ENCODE measurements around the gene PTPRD.
A peak's percentile ranks its signal among the peaks of the same experiment; 100 is the strongest.

PTPRD gene

DNA sequence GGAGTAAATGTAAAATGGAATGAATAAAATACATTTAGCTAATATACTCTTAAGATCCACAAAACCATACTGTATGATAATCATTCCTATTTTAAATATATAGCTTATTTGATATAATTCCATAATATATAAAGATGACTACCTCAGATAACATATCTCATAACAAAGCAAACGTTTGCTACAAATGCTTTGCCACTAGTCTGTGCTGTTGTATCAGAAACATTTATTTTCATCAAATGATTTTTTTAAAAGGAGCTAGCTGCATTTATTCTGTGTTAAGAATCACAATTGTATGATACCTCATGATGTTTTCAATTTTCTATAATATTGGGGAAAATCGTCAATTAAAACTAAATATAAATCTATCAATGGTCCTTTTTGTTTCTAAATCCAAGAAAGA lies 567.2 kb downstream of the PTPRD start:
- DNase-seq = no peak

GRCh38 chr9:10041726-10042229 lies 571.0 kb downstream of the PTPRD start:
- no peak for DNase-seq

GRCh38 chr9:10036095-10036494 lies 576.7 kb downstream of the PTPRD start:
- DNase-seq = no peak

DNA sequence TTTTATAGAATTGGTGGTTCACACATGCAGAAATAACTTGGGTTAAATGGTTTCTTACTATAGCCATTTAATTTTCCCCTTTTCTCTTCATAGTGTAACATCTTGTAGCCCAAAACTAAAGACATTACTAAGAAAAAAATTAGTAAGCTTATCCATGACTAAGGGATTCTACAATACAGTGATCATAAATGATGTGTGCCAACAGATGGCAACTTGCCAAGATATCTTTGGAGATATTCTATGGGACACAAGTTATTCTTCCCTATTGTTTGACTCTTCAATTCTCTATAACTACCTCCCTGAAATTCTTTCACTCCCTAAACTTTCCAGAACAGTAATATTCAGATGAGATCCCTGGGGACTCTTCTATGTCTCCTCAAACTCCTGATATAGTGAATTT lies 580.6 kb downstream of the PTPRD start:
- no peak for DNase-seq

- no peak for DNase-seq
Measured at GRCh38 chr9:10026443-10026984, 586.3 kb downstream of the PTPRD start.

DNA sequence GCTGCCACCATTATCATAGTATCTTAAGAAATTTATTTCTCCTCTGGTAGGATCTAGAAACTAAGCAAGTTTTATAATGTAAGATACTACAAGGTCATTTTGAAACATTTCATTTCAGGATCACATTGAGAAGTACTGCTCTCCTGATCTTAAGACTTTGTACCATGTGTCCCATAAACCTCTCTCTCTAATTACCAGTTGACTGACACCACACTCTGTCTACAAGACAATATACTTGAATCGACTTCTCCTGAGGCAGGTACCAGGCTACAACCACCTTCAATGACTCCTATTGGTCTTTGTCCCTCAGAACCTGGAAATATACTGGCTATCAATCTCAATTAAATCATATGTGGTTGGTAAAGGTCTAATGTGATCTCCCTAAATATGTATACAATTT lies 597.0 kb downstream of the PTPRD start:
- DNase-seq = no peak

DNA sequence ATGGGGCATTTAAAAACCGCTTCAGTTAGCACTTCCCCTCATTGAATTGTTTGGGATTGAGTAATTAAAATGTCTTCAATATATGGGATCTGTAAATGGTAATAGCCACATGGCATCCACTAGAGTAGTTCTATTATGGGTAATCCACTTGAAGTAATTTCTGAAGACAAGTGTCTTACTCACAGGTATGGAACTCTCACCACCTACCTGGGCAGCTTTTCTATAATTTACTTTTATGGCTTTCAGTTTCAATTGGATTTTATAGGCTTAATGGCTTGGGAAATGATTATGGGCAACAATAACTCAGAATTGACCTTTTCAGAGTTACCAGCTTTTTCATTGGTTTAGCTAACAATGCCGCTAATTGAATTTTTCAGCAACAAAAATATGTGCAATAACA lies 597.9 kb downstream of the PTPRD start:
- peak; percentile 100 for DNase-seq

GRCh38 chr9:10009401-10009800 lies 603.4 kb downstream of the PTPRD start:
- no peak for DNase-seq

GRCh38 chr9:10008101-10008799 lies 604.6 kb downstream of the PTPRD start:
- DNase-seq = no peak

GRCh38 chr9:10007356-10007755 lies 605.4 kb downstream of the PTPRD start:
- DNase-seq = no peak

DNA sequence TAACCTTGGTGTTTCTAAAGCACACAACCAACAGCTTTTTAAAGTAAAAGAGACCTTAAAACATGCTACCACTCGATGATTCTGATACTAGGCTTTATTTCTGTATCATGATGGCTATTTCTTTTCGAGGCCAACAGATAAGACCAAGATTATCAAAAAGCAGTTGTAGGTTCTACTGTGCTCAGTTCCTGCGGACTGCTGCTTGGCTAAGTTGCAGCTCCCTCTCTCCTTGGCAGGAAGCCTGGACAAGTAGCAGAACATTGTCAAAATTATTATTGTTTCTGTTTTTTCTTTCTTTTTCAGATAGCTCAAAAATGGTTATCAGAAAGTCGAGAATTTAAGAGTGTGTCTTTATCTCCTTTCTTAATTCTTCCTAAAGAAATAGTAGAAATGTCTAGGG lies 607.6 kb downstream of the PTPRD start:
- DNase-seq = no peak

- no peak for DNase-seq
Measured at GRCh38 chr9:10003047-10003446, 609.8 kb downstream of the PTPRD start.

GRCh38 chr9:10000669-10001068 lies 612.1 kb downstream of the PTPRD start:
- no peak for DNase-seq

DNA sequence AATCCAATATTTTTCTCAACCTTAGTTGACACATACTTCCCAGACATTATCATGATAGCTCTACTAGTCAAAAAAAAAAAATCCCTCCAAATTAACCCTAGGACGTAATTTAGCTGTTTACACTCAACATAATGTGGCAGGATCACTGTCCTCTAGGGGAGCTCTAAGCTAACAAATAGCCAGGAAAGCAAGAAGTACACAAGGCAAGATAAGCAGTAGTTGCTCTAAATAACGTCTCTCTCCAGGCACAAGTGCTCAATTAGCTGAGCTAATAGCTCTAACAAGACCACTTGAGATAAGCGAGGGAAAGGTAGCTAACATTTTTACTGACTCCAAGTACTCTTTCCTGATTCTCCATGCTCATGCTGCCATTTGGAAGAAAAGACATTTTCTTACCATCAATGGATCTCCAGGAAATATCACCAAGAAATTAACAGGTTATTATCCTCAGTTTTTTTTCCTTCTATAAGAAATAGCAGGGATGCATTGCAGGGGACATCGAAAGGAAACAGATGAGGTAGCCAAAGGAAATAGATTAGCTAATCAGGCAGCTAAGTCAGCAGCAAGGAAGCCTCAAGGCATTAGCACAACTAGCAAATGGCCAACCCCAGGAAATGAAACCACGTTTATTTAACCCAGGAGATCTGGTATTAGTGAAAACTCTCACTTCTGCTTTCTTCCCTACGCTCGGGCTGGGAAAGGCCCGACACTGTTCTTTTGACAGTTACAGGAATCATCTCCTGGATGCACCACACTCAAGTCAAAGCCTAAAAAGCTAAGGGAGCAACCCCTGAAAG lies 614.1 kb downstream of the PTPRD start:
- DNase-seq = peak; percentile 38

- no peak for DNase-seq
Measured at GRCh38 chr9:9997585-9997984, 615.2 kb downstream of the PTPRD start.

- no peak for DNase-seq
Measured at GRCh38 chr9:9996259-9996658, 616.5 kb downstream of the PTPRD start.

GRCh38 chr9:9992936-9993335 lies 619.9 kb downstream of the PTPRD start:
- DNase-seq = no peak

DNA sequence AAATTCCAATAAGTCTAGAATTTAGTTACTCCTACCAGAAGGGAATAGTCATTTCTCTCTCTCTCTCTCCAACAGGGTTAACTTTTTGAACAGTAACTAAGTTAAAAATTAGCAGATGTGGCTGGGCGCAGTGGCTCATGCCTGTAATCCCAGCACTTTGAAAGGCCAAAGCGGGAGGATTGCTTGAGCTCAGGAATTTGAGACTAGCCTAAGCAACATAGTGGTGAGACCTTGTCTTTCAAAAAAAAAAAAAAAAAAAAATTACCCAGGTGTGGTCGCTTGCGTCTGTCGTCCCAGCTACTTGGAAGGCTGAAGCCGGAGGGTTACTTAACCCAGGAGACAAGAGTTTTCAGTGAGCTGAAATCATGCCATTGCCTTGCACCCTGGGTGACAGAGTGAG lies 639.7 kb downstream of the PTPRD start:
- DNase-seq = no peak

GRCh38 chr9:9970514-9970913 lies 642.3 kb downstream of the PTPRD start:
- DNase-seq = no peak

GRCh38 chr9:9963841-9964240 lies 649.0 kb downstream of the PTPRD start:
- DNase-seq = no peak

DNA sequence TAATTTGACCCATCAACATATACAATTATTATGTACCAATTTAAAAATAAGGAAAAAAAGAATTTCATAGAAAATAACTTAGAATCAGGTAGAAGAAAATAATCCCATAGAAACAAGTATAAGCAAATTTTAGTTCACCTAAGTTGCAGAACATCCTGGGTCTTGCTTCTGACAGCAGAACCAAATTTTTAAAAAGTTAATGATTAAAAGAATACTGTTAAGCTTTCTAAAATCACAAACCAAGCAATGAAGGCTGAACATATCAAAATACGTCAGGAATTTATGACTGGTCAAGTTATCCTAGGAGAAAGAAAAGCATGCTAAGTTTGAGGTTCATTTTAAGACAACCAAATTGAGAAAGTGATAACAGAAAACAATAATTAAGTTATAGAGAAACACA lies 650.9 kb downstream of the PTPRD start:
- no peak for DNase-seq

DNA sequence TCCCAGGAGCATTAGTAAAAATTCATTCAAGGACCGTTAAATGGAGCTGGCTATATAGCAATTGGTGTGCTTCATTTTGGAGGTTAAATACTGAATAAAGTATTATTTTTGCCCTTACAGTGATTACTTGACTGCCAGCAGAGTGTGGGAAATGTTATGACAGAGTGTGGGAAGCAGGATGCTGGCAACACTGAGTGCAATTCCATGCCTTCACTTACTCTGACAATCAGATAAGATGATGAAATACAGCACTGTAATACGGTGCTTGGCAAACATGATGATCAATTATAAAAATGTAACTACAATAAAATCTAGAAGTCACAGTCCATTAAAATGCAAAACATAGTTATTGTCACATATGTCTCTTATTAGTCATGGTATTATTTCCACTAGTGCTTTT lies 651.3 kb downstream of the PTPRD start:
- DNase-seq = no peak

DNA sequence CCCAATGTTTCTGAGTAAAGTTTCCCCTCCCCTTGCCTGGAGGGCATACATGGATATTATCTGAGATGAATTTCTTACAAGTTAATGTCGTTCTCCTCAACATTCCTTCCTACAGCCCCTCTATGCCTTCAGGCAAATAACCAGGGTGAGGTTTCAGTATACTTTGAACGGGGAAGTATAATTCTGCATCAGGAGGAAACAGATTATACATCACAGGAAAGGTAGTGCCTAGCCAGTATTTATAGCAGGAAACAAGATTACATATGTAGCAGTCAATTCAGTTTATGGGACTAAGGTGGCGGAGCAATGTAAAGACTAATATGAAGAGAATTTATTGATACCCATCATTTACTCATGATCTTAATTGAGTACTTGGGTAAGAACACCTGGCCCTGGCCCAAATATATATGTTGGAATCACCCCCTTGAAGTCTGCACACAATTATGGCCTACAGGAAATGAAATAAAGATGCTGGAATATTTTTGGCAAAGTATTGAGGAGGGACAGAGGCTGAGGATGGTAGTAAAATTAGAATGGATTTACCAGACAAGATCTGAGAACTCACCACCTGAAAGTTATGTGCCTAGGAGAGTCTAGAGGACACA lies 661.1 kb downstream of the PTPRD start:
- no peak for DNase-seq

DNA sequence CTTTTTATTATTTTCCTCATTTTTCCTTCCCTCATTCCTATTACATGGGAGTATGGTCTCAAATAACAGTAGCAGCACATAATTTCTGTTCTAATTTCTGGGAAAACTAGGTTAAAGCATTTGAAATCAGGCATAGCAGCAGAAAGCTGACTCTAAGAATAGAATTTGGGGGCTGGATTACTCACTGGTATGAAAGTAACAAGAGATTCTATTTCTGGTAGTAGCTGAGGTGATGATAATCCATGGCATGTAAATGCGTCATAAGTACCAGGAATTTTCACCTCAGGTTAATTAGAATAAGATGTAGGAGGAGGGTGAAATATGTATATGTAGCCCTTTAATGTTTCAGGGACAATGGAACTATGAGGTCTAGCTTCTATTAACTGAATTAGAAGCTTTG lies 662.0 kb downstream of the PTPRD start:
- no peak for DNase-seq
